GM12891 (cell line): Measurements from ENCODE around the gene TXNDC16.

Experiments
- PAX5 ChIP-seq: IDR thresholded peaks from 2 replicates; pipeline ENCODE4 v1.6.1; 2011; ENCODE audit warnings: low read length, moderate library complexity, mild to moderate bottlenecking; ENCODE audit not compliant: insufficient read depth, severe bottlenecking
- POLR2A ChIP-seq: IDR thresholded peaks from 2 replicates; pipeline ENCODE4 v1.6.1; 2011; ENCODE audit warnings: low read depth, low read length, control low read depth
- POLR2AphosphoS5 ChIP-seq: IDR thresholded peaks from 2 replicates; pipeline ENCODE4 v1.6.1; 2011; ENCODE audit warnings: low read depth, low read length, control low read depth
- POU2F2 ChIP-seq: IDR thresholded peaks from 2 replicates; pipeline ENCODE4 v1.6.1; 2011; ENCODE audit warnings: low read depth, mild to moderate bottlenecking, control low read depth, low read length, moderate library complexity
- SPI1 ChIP-seq: IDR thresholded peaks from 2 replicates; pipeline ENCODE4 v1.6.1; 2011; ENCODE audit warnings: low read depth, low read length, control low read depth
- TAF1 ChIP-seq: IDR thresholded peaks from 2 replicates; pipeline ENCODE4 v1.6.1; 2011; ENCODE audit warnings: low read depth, low read length, control low read depth

DNA sequence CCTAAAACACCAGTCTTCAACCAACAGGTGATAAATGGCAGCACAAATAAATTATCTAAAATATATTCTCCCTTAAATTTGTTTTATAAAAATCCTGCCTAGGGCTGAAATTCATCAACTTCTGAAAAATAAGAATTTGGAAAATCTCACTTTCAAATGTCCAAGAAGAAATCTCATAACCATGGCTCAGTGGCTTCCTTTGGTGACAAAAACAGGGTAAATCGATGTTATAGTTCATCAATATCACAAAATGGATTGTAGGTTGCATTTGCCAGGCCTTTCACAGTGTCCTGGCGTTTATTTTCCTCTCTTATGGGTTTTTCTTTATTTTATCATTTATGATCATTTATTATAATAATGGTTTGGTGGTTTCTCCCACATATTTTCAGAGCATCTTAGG is 135.2 kb downstream of the TXNDC16 start:
- TF ChIP-seq POLR2A (no peak), POLR2AphosphoS5 (no peak), POU2F2 (no peak), TAF1 (no peak), SPI1 (no peak), PAX5 (no peak)
